ENCODE data around the gene RAB7B.
A peak's percentile ranks its signal among the peaks of the same experiment; 100 is the strongest.

RAB7B gene

DNA sequence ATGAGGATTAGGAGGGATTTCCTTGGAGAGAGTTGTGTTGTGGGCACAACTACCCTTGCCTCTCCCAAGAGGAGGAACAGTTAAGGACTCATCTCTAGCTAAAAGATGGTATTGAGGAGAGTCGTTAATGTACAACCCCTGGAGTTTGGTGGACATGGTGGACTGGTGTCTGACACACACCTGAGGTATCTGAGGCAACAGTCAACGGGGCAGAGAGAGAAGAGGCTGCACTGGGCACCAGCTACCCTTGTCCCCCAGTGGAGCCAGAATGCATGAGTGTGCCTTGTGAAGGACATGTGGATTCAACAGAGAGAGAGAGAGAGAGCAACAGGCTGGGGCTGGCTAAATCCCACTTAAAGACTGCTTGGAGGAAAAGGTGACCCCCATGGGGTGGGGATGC is 13.0 kb downstream of the RAB7B start:
- H3K4me3 ChIP-seq (ENCODE audit: low read length): no peak overlapping the region
- DNase-seq (ENCODE audit: low read depth): no peak
- TF ChIP-seq, protein P1, sequence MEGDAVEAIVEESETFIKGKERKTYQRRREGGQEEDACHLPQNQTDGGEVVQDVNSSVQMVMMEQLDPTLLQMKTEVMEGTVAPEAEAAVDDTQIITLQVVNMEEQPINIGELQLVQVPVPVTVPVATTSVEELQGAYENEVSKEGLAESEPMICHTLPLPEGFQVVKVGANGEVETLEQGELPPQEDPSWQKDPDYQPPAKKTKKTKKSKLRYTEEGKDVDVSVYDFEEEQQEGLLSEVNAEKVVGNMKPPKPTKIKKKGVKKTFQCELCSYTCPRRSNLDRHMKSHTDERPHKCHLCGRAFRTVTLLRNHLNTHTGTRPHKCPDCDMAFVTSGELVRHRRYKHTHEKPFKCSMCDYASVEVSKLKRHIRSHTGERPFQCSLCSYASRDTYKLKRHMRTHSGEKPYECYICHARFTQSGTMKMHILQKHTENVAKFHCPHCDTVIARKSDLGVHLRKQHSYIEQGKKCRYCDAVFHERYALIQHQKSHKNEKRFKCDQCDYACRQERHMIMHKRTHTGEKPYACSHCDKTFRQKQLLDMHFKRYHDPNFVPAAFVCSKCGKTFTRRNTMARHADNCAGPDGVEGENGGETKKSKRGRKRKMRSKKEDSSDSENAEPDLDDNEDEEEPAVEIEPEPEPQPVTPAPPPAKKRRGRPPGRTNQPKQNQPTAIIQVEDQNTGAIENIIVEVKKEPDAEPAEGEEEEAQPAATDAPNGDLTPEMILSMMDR (IDR thresholded peaks at IDR 0.05; ENCODE audit: insufficient read depth, low read depth, low read length, missing control alignments): no peak

DNA sequence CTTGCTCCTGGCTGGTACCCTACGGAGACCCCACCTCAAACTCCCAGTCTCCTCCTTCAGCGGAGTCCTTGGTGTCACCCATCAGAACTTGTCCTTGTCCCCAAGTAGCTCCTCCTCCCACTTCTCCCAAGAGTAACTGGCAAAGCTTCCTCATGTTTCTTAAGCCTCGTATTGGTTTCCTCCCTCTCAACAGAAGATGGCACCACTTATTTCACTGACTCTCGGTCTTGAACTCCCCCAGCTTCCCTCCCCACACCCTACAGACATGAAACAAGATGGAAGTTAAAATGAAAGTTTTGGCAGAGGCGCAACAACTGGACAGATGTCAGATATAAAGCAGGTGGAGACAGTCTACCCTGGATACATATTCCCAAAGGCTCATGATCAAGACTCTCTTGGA is 13.4 kb downstream of the RAB7B start:
- H3K4me3 ChIP-seq (ENCODE audit: low read length): no peak overlapping the region
- TF ChIP-seq, protein P1 (IDR thresholded peaks at IDR 0.05; ENCODE audit: insufficient read depth, low read depth, low read length, missing control alignments): no peak
- DNase-seq (ENCODE audit: low read depth): no peak

DNA sequence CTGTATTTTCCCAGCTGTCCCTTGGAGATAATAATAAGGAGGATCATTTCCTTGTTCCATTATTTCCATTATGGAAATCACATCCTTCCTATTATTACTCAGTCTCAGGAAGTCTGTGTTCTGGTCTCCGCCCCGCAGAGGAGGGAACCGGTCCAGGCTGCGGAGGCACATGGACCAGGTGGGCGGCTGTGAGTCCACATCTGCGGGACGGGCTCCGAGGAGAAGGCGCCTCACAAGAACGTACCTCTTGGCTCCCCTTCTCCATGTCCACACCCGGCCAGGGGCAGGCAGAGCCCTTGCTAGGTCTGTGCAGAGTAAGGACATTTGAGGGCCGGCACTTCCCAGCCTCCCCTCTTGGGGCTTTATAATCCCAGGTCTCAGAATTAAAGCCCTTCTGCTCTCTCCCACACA is 14.6 kb downstream of the RAB7B start:
- TF ChIP-seq, protein P1 (IDR thresholded peaks at IDR 0.05; ENCODE audit: insufficient read depth, low read depth, low read length, missing control alignments): no peak
- H3K4me3 ChIP-seq (ENCODE audit: low read length): no peak overlapping the region
- DNase-seq (ENCODE audit: low read depth): no peak

DNA sequence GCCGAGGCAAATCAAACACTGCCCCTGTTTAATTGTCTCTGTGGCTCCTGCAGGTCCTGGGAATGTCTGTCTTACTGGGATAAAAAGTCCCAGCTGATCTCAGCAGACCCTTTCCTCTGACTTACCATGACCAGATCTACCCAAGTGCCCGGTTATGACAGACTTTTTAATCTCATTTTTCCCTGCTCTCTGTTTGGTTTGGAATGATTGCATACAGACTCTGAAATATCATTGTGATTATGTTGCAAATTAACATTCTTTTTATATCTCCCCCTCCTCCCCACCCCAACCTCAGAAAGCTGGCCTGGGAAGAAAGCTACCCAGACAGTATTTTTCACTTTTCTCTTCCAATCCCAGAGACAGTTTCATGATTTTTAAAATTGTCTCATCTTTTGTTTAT is 16.3 kb downstream of the RAB7B start:
- no peak overlapping the region for H3K4me3 ChIP-seq (ENCODE audit: low read length)
- no peak for DNase-seq (ENCODE audit: low read depth)
- TF ChIP-seq, protein P1 (IDR thresholded peaks at IDR 0.05; ENCODE audit: insufficient read depth, low read depth, low read length, missing control alignments): no peak

DNA sequence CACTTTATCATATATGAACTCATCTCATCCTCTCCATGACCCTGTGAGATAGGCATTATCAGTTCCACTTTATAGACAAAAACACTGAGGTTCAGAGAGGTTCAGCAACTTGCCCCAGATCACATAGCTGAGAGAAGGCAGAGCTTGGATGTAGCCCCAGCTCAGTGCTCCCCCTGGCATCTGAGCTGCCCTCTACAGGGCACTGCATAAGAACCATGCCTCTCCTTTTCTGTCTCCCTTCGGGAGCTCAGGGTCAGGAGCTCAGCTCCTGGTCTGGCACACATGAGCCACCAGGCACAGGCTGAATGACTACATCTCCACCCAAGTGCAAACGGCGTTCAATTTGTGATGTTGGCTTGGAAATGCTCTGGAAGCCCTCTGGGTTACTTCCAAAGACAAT is 16.9 kb downstream of the RAB7B start:
- no peak for DNase-seq (ENCODE audit: low read depth)
- no peak overlapping the region for H3K4me3 ChIP-seq (ENCODE audit: low read length)
- TF ChIP-seq, protein P1 (IDR thresholded peaks at IDR 0.05; ENCODE audit: insufficient read depth, low read depth, low read length, missing control alignments): peak; percentile 15

DNA sequence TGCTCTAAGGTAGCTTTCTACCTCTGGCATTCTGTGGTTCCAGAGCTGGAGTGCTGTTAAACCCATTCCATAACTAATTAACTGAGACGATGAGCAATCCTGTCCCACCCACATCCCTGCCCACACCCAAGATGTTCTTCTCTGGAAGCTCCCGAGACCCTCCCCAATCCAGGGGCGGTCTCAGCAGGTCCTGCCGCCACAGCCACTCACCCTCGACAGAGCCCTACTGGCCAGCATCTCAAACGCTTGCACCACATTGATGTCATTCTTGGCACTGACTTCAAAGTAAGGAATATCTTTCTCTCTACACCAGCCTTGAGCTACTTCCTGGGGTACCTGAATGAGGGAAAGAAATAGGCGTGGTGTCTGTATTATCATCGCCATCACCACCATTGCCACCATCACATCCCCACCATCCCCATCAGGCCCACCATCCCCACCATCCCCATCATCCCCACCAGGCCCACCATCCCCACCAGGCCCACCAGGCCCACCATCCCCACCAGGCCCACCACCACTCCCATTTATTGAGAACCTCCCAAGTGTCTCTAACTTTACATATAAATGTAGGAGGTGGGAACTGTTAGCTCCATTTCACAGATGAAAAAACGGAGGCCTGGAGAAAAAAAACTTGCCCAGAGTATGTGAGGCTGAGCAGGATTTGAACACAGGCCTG is 17.7 kb downstream of the RAB7B start:
- no peak overlapping the region for H3K4me3 ChIP-seq (ENCODE audit: low read length)
- DNase-seq (ENCODE audit: low read depth): peak; percentile 45
- TF ChIP-seq, protein P1 (IDR thresholded peaks at IDR 0.05; ENCODE audit: insufficient read depth, low read depth, low read length, missing control alignments): no peak
